Heart left ventricle (tissue), 16 donors: Measurements from ENCODE around the gene TMC5. TPM values are rescaled to one million over a fixed set of nuclear protein-coding genes. Genes with fewer than 3 reads are reported as not detected.

Experiments used
- ATAC-seq, 4 donors: fragments of 200-7000 bp; cut with Tn5 transposase; one replicate each; pipeline ENCODE4 v1.9.1; 2020 to 2022; ENCODE audit warnings: moderate library complexity in 4 of 4, mild to moderate bottlenecking in 3 of 4, moderate number of reproducible peaks in 1 of 4
- DNase-seq, 5 donors: peaks; one replicate each; pipeline ENCODE4 v3.0.0-alpha.2; 2020
- H3K27ac ChIP-seq, 12 donors: fragments of 200-600 bp; sonication (generic) in 4 of 12; one replicate each; pipeline versions ENCODE4 v1.5.0 to v1.8.0; 2016 to 2022; ENCODE audit warnings: mild to moderate bottlenecking in 2 of 12
- H3K27me3 ChIP-seq, 9 donors: fragments of 200-600 bp; sonication (generic) in 2 of 9; one replicate each; pipeline versions ENCODE4 v1.5.1 to v1.8.0; 2016 to 2022; ENCODE audit warnings: mild to moderate bottlenecking in 3 of 9
- H3K36me3 ChIP-seq, 9 donors: fragments of 200-600 bp; sonication (generic) in 2 of 9; one replicate each; pipeline versions ENCODE4 v1.5.0 to v1.8.0; 2018 to 2022; ENCODE audit warnings: mild to moderate bottlenecking in 2 of 9
- H3K4me1 ChIP-seq, 12 donors: fragments of 200-600 bp; sonication (generic) in 4 of 12; one replicate each; pipeline versions ENCODE4 v1.5.0 to v1.8.0; 2016 to 2022; ENCODE audit warnings: mild to moderate bottlenecking in 3 of 12
- H3K4me3 ChIP-seq, 12 donors: fragments of 200-600 bp; sonication (generic) in 4 of 12; one replicate each; pipeline versions ENCODE4 v1.5.0 to v1.8.0; 2017 to 2022; ENCODE audit warnings: mild to moderate bottlenecking in 9 of 12, moderate library complexity in 4 of 12
- H3K9me3 ChIP-seq, 12 donors: fragments of 200-600 bp; sonication (generic) in 4 of 12; one replicate each; pipeline versions ENCODE4 v1.5.0 to v1.8.0; 2016 to 2022; ENCODE audit warnings: mild to moderate bottlenecking in 1 of 12
- CTCF ChIP-seq, 12 donors: fragments of 200-600 bp; sonication (generic) in 4 of 12; IDR thresholded peaks; one replicate each; pipeline versions ENCODE4 v1.5.0 to v1.8.0; 2018 to 2022; ENCODE audit warnings: antibody characterized with exemption in 12 of 12, mild to moderate bottlenecking in 5 of 12
- POLR2A ChIP-seq, 2 donors: fragments of 450-650 bp; IDR thresholded peaks; one replicate each; pipeline ENCODE4 v1.6.1; 2017; ENCODE audit warnings: antibody characterized with exemption in 2 of 2, mild to moderate bottlenecking in 2 of 2, moderate library complexity in 2 of 2
- WGBS, 4 donors: extraction: QIAGEN DNeasy Blood & Tissue Kit in 2 of 4; methylation state at CpG; one replicate each; pipeline versions ENCODE4 v1.1.5 to v1.1.7; 2013 to 2018; 5-methylcytosine and 5-hydroxymethylcytosine counted together
- intact Hi-C, 10 donors: fragments of 100-400 bp; cut with DNase I; formaldehyde crosslinking; loops; one replicate each; pipeline versions ENCODE4 v1.11.1 to v1.14.2; 2022
- polyA plus RNA-seq, 2 donors: library from polyadenylated mRNA; stranded (reverse); fragments of 200-250 nt; gene quantifications; one replicate each; pipeline ENCODE4 v1.2.3, GENCODE V29; 2013
- total RNA-seq, 9 donors: library from RNA; depleted of rRNA in 2 of 9; stranded (reverse); fragments of >200 nt in 2 of 9; fragmentation: NEBNext Ultra II Directional in 3 of 9; extraction: Animal tissue kit (Norgen Biotek cat#: 25700) in 3 of 9; gene quantifications; one replicate each; pipeline versions ENCODE4 v1.1.0 to v1.2.4, GENCODE V29; 2016 to 2023
- donor health status: ischemic (EF 13 %, LVEDD 7.1; RV severe dilation, severe dysfunction).
- donor health status: healthy with polysubstance abuse.
- donor health status: DM: no; HTN: yes; CAD: no.
- donor health status: DM: no; HTN: no; CAD: no.
- donor health status: ischemic (EF 25% LVEDD 6.9; RV normal size, moderate dysfunction).
- donor health status: ischemic (EF 25% LVEDD 5.7; RV mildly dilated, moderate dysfunction).
- donor health status: healthy.
- donor health status: DM: yes; HTN: yes; CAD: no.
- donor health status: ischemic (EF 35%, LVEDD 5.7; RV mildly dilated, moderate dysfunction).
- donor health status: nonischemic (EF 11% LVEDD 7.7; RV severe dilation, severe dysfunction).
- donor health status: DM: yes; HTN: yes; CAD: no.
- donor health status: PGD.
- donor health status: ischemic (EF 29% LVEDD 5.4; RV normal size, mild dysfunction).
- donor health status: nonischemic (EF 23%, LVEDD 6.1; RV moderate dilation, normal function).

Gene TMC5
- total and polyA plus RNA-seq, 11 donors: 1.8 TPM; not detected in 10

DNA sequence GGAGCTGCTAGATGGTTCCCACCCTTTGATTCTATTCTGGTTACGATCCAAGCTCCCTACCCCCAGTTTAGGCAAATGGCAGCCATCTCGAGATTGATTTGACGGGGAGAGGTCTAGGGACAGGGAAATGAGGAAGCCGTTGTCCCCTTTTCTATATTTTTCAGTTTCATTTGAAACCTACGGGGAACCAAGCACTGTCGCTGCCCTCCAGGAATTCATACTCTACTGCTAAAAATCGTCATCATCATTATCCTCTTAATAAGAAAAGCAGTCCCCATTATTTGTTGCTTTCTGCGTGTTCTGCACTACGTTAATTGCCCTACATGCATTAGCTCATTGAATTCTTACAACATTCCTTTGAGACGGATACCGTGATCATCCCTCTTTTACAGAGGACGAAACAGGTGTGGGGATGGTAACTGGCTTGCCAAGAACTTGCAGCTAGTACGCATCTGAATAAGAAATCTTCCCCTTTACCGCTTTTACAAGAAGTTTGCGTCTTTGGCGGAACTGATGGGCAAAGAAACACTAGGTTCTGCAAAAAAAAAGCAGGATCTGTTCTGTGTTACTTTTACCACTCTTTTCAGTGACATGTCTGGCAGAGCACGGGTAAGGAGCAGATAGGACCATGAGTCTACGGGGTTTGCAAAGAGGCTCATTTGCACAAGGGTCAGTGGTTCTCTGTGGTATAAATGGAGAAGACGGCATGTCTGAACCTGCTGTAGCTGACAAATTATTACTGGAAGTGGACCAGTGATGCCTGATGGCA lies 107.1 kb downstream of the TMC5 start:
- Histone ChIP-seq H3K27ac (peak overlapping the region in 6 of 12 donors; percentile 49 to 68 (median 64)), H3K4me1 (peaks cover 3 to 41% (median 28%) of the 10 kb centered on the region in 12 donors), H3K9me3 (no peaks in the 10 kb centered on the region), H3K4me3 (peak overlapping the region; percentile 55 to 97 (median 90)), H3K36me3 (peaks cover 0 to 23% (median 18%) of the 10 kb centered on the region in 9 donors), H3K27me3 (no peaks in the 10 kb centered on the region)
- TF ChIP-seq POLR2A (IDR thresholded peaks at IDR 0.05) (no peak), CTCF (IDR thresholded peaks at IDR 0.05) (no peak)
- ATAC-seq: no peak
- no peak for DNase-seq
- intact Hi-C loops: loop anchor here in 2 of 10 donors (5.0 to 10.0 kb wide), 2 partner anchors 33 to 460 kb away; partner anchors contain the start of genes COQ7 (in 1 of the 2) and VPS35L (in 1 of the 2)
- WGBS, 4 donors: 11 to 25% (median 21%) methylated on average over 19 of the region's 19 CpGs

DNA sequence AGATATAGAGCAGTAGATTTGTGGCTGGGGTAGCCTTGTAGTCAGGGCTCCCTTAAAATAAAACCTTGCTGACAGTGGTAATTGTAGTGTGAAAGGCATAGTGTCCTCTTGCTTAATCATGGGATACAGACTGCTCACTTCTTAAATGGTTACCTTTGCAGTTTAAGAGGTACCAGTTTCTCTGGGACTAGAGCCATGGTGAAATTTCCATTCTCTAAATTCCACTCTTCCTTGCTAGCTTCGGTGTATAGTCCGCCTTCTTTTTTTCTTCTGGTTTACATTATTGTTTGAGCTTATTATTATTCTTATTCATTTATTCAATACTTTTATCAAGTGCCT lies 107.7 kb downstream of the TMC5 start:
- Histone ChIP-seq H3K4me1 (peaks cover 3 to 36% (median 23%) of the 10 kb centered on the region in 12 donors), H3K36me3 (peaks cover 0 to 27% (median 18%) of the 10 kb centered on the region in 9 donors), H3K9me3 (no peaks in the 10 kb centered on the region), H3K27me3 (no peaks in the 10 kb centered on the region), H3K4me3 (peak overlapping the region in 7 of 12 donors; percentile 66 to 97 (median 92)), H3K27ac (peak overlapping the region in 1 of 12 donors; percentile 67)
- intact Hi-C loops: loop anchor here in 1 of 10 donors (10.0 kb wide), 1 partner anchor 461 kb away; the partner anchor contains the start of gene COQ7
- WGBS, 4 donors: 85 to 92% (median 87%) methylated on average over 2 of the region's 2 CpGs
- ATAC-seq (no peak), DNase-seq (no peak)
- TF ChIP-seq POLR2A (IDR thresholded peaks at IDR 0.05): no peak
- no peak for TF ChIP-seq CTCF (IDR thresholded peaks at IDR 0.05)

DNA sequence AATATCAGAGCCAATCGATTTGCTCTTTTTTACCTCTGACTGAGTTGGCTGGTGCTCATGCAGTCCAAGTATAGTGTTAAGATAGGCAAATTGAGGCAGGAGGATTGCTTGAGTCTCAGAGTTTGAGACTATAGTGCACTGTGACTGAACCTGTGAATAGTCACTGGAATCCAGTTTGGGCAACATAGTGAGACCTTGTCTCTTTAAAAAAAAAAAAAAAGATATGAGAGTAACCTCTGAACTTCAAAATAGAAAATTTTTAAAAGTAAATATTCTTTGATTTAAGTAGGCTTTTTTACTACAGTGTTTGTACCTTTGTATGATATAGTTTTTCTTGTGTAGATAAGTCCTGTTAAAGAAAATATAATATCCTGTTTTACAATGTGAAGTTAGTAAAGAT lies 109.5 kb downstream of the TMC5 start:
- 76 to 96% (median 90%) methylated on average over 1 of the region's 1 CpG for WGBS, 4 donors
- H3K27me3 ChIP-seq: no peaks in the 10 kb centered on the region
- intact Hi-C loops: loop anchor here in 1 of 10 donors (10.0 kb wide), 1 partner anchor 462 kb away; the partner anchor contains the start of gene COQ7

More for the DNA sequence above, 109.5 kb downstream of the TMC5 start:
- H3K4me3 ChIP-seq: no peak overlapping the region
- TF ChIP-seq CTCF (IDR thresholded peaks at IDR 0.05) (no peak), POLR2A (IDR thresholded peaks at IDR 0.05) (no peak)
- no peaks in the 10 kb centered on the region for H3K9me3 ChIP-seq
- no peak overlapping the region for H3K27ac ChIP-seq
- H3K4me1 ChIP-seq: peaks cover 0 to 25% (median 15%) of the 10 kb centered on the region in 12 donors
- ATAC-seq: no peak
- peaks cover 0 to 39% (median 26%) of the 10 kb centered on the region in 9 donors for H3K36me3 ChIP-seq
- DNase-seq: no peak
